Breast epithelium (tissue), 3 donors: ENCODE results near the gene BTN2A1.

Source experiments
- POLR2A ChIP-seq: fragments of 450-650 bp; IDR thresholded peaks from one replicate; pipeline ENCODE4 v1.6.1; 2016; ENCODE audit warnings: antibody characterized with exemption, mild to moderate bottlenecking, moderate library complexity
- POLR2AphosphoS5 ChIP-seq, 3 donors: sonication (generic); formaldehyde crosslinking; IDR thresholded peaks; one replicate each; pipeline ENCODE4 v1.6.1; 2017; ENCODE audit warnings: antibody characterized with exemption in 3 of 3

- no peak for TF ChIP-seq POLR2AphosphoS5 (IDR thresholded peaks at IDR 0.05)
- no peak for TF ChIP-seq POLR2A
Observed at GRCh38 chr6:26502626-26503025, 44.9 kb downstream of the BTN2A1 start.
